ENCODE data around the gene CSDE1.

The CSDE1 gene

GRCh38 chr1:114745291-114745690 is 12.5 kb downstream of the CSDE1 start:
- Histone ChIP-seq H3K79me2 (ENCODE audit: insufficient read depth, low read length) (peaks cover 100% of the 10 kb centered on the region), H4K20me1 (ENCODE audit: low read depth, low read length) (peaks cover 83% of the 10 kb centered on the region), H3K9me2 (replicated peaks; ENCODE audit: insufficient read depth, low read length) (no peaks in the 10 kb centered on the region), H3K27ac (ENCODE audit: low read depth, low read length) (no peak overlapping the region), H3K27me3 (ENCODE audit: low read length) (no peaks in the 10 kb centered on the region), H3K9me3 (ENCODE audit: insufficient read depth, low read length) (no peaks in the 10 kb centered on the region), H3F3A (ENCODE audit: insufficient read depth) (peaks cover 10% of the 10 kb centered on the region; the same call in 1 of the 2 replicates), H3K4me2 (ENCODE audit: low read depth, low read length, poor library complexity, severe bottlenecking) (no peak overlapping the region), H3K4me3 (ENCODE audit: insufficient read depth, low read length, poor library complexity, severe bottlenecking) (no peak overlapping the region), H3K9ac (ENCODE audit: low read length) (no peak overlapping the region), H3K36me3 (ENCODE audit: low read length) (peaks cover 81% of the 10 kb centered on the region), H2AFZ (ENCODE audit: low read depth, low read length, severe bottlenecking) (no peak overlapping the region)
- TF ChIP-seq EZH2phosphoT487 (conservative IDR thresholded peaks at IDR 0.05; ENCODE audit: low read length) (no peak), CTCF (IDR thresholded peaks at IDR 0.05; ENCODE audit: insufficient read depth, low read length, poor library complexity, severe bottlenecking) (no peak)

GRCh38 chr1:114741963-114742746 is 15.6 kb downstream of the CSDE1 start:
- peaks cover 80% of the 10 kb centered on the region for H4K20me1 ChIP-seq (ENCODE audit: low read depth, low read length)
- peaks cover 98% of the 10 kb centered on the region for H3K79me2 ChIP-seq (ENCODE audit: insufficient read depth, low read length)
- no peak overlapping the region for H3K4me2 ChIP-seq (ENCODE audit: low read depth, low read length, poor library complexity, severe bottlenecking)
- H3K4me3 ChIP-seq (ENCODE audit: insufficient read depth, low read length, poor library complexity, severe bottlenecking), result no peak overlapping the region
- H3K9me2 ChIP-seq (replicated peaks; ENCODE audit: insufficient read depth, low read length), result no peaks in the 10 kb centered on the region
- H3K27ac ChIP-seq (ENCODE audit: low read depth, low read length), result no peak overlapping the region
- H3K27me3 ChIP-seq (ENCODE audit: low read length), result no peaks in the 10 kb centered on the region
- TF ChIP-seq EZH2phosphoT487 (conservative IDR thresholded peaks at IDR 0.05; ENCODE audit: low read length) (no peak), CTCF (IDR thresholded peaks at IDR 0.05; ENCODE audit: insufficient read depth, low read length, poor library complexity, severe bottlenecking) (no peak)
- no peak overlapping the region for H3K9ac ChIP-seq (ENCODE audit: low read length)
- H3F3A ChIP-seq (ENCODE audit: insufficient read depth), result peaks cover 17% of the 10 kb centered on the region; the same call in 1 of the 2 replicates
- H3K9me3 ChIP-seq (ENCODE audit: insufficient read depth, low read length), result no peaks in the 10 kb centered on the region
- peaks cover 77% of the 10 kb centered on the region for H3K36me3 ChIP-seq (ENCODE audit: low read length)
- no peak overlapping the region for H2AFZ ChIP-seq (ENCODE audit: low read depth, low read length, severe bottlenecking)

GRCh38 chr1:114740331-114740730 is 17.5 kb downstream of the CSDE1 start:
- no peaks in the 10 kb centered on the region for H3K9me2 ChIP-seq (replicated peaks; ENCODE audit: insufficient read depth, low read length)
- no peak overlapping the region for H2AFZ ChIP-seq (ENCODE audit: low read depth, low read length, severe bottlenecking)
- H3K9ac ChIP-seq (ENCODE audit: low read length), result no peak overlapping the region
- TF ChIP-seq CTCF (IDR thresholded peaks at IDR 0.05; ENCODE audit: insufficient read depth, low read length, poor library complexity, severe bottlenecking) (no peak), EZH2phosphoT487 (conservative IDR thresholded peaks at IDR 0.05; ENCODE audit: low read length) (no peak)
- no peak overlapping the region for H3K27ac ChIP-seq (ENCODE audit: low read depth, low read length)
- peaks cover 78% of the 10 kb centered on the region for H3K36me3 ChIP-seq (ENCODE audit: low read length)
- H3K4me2 ChIP-seq (ENCODE audit: low read depth, low read length, poor library complexity, severe bottlenecking), result no peak overlapping the region
- H3K27me3 ChIP-seq (ENCODE audit: low read length), result no peaks in the 10 kb centered on the region
- peaks cover 81% of the 10 kb centered on the region for H3K79me2 ChIP-seq (ENCODE audit: insufficient read depth, low read length)
- no peak overlapping the region for H3K4me3 ChIP-seq (ENCODE audit: insufficient read depth, low read length, poor library complexity, severe bottlenecking)
- H3K9me3 ChIP-seq (ENCODE audit: insufficient read depth, low read length), result no peaks in the 10 kb centered on the region
- H3F3A ChIP-seq (ENCODE audit: insufficient read depth), result 0 out of 2 replicates have a peak, but pooled peaks cover 10% of the 10 kb centered on the region
- H4K20me1 ChIP-seq (ENCODE audit: low read depth, low read length), result peaks cover 72% of the 10 kb centered on the region

Measured in SU-DHL-6 (cell line).